GM12878 (cell line): ENCODE measurements around the gene TARP.
A peak's percentile ranks its signal among the peaks of the same experiment; 100 is the strongest.

Experiments used
- ATAC-seq: fragments of 200-7000 bp; cut with Tn5 transposase; 3 replicates; pipeline ENCODE4 v1.9.1; 2020; ENCODE audit warnings: mild to moderate bottlenecking, moderate library complexity
- BruUV-seq: library from RNA; stranded (reverse); fragments of 400-500 nt; replicated peaks from 2 replicates; lab custom pipeline; 2021; lab: Mats Ljungman, UMichigan
- CTCF ChIA-PET: fragments of 300-600 bp; sonication (Branson Sonifier 250); formaldehyde crosslinking; extraction: SDS; loops from one replicate; lab custom pipeline; 2021; ENCODE audit warnings: inconsistent platforms; lab: Yijun Ruan, JAX
- POLR2A ChIA-PET: fragments of 350-600 bp; formaldehyde crosslinking; extraction: SDS; loops from one replicate; lab custom pipeline; 2021; ENCODE audit warnings: inconsistent platforms; lab: Charles Lee
- RAD21 ChIA-PET: fragments of 300-600 bp; sonication (Branson Sonifier 250); formaldehyde crosslinking; loops from one replicate; lab custom pipeline; 2023; ENCODE audit warnings: antibody characterized with exemption; ENCODE audit not compliant: unreplicated experiment; lab: Charles Lee
- SMC1A ChIA-PET: fragments of 300-600 bp; sonication (Branson Sonifier 250); formaldehyde crosslinking; loops from one replicate; lab custom pipeline; 2023; ENCODE audit not compliant: unreplicated experiment, uncharacterized antibody; lab: Charles Lee
- DNase-seq: peaks from one replicate; pipeline ENCODE4 v3.0.0-alpha.2; 2011; ENCODE audit warnings: low read depth, low spot score
- FAIRE-seq: peaks from 3 replicates; lab custom pipeline; 2011; peaks lifted over from hg19 to GRCh38; lab: Jason Lieb, UNC
- H2AFZ ChIP-seq: 2 replicates; pipeline ENCODE4 v1.6.0; 2011; ENCODE audit warnings: low read depth, low read length, control low read depth; ENCODE audit not compliant: control insufficient read depth
- H3K27ac ChIP-seq: 2 replicates; pipeline ENCODE4 v1.5.1; 2011; ENCODE audit warnings: control low read depth; ENCODE audit not compliant: control insufficient read depth, insufficient read depth
- H3K27me3 ChIP-seq, 2 experiments: replicated peaks in 1 of 2; 2 replicates each; pipeline versions ENCODE4 v1.6.0 to v1.6.1; 2011; ENCODE audit warnings: low read length in 1 of 2; ENCODE audit not compliant: control insufficient read depth in 2 of 2, insufficient read depth in 2 of 2
- H3K36me3 ChIP-seq, 2 experiments: 2 replicates each; pipeline ENCODE4 v1.5.1; 2011; ENCODE audit warnings: low read length in 1 of 2; ENCODE audit not compliant: control insufficient read depth in 2 of 2, insufficient read depth in 2 of 2
- H3K4me1 ChIP-seq: 2 replicates; pipeline ENCODE4 v1.6.1; 2011; ENCODE audit warnings: mild to moderate bottlenecking, low read length, moderate library complexity, mixed read lengths; ENCODE audit not compliant: control insufficient read depth, insufficient read depth
- H3K4me2 ChIP-seq: 2 replicates; pipeline ENCODE4 v1.6.0; 2011; ENCODE audit warnings: control low read depth; ENCODE audit not compliant: control insufficient read depth, insufficient read depth
- H3K4me3 ChIP-seq: fragments of 200-600 bp; sonication (generic); 2 replicates; pipeline ENCODE4 v1.5.1; 2016
- H3K79me2 ChIP-seq: 2 replicates; pipeline ENCODE4 v1.6.0; 2011; ENCODE audit warnings: low read length; ENCODE audit not compliant: control insufficient read depth, insufficient read depth
- H3K9ac ChIP-seq: 2 replicates; pipeline ENCODE4 v1.8.0; 2011; ENCODE audit warnings: low read length, control low read depth, mixed read lengths; ENCODE audit not compliant: control insufficient read depth, insufficient read depth
- H3K9me3 ChIP-seq: replicated peaks from 3 replicates; pipeline ENCODE4 v1.5.1; 2011; ENCODE audit warnings: mild to moderate bottlenecking, low read length; ENCODE audit not compliant: control insufficient read depth, insufficient read depth
- H4K20me1 ChIP-seq: 2 replicates; pipeline ENCODE4 v1.6.0; 2011; ENCODE audit not compliant: control insufficient read depth, insufficient read depth
- RUNX3 ChIP-seq: IDR thresholded peaks from 2 replicates; pipeline ENCODE4 v1.6.1; 2012; ENCODE audit warnings: low read length, inconsistent platforms
- WGBS: methylation state at CpG from one replicate; pipeline ENCODE4 v1.1.6; 2016; ENCODE audit warnings: low lambda C conversion rate; ENCODE audit not compliant: insufficient replicate concordance, insufficient coverage; ENCODE audit errors: missing lambda C conversion rate; 5-methylcytosine and 5-hydroxymethylcytosine counted together
- in situ Hi-C: fragments of 300-500 bp; cut with MboI; formaldehyde crosslinking; loops from 9 replicates; pipeline ENCODE4 v1.14.3; 2018; ENCODE audit warnings: mixed read lengths
- intact Hi-C: fragments of 100-400 bp; cut with micrococcal nuclease; formaldehyde crosslinking; loops from one replicate; pipeline ENCODE4 v1.14.2; 2022; ENCODE audit not compliant: unreplicated experiment
- TF ChIP-seq, protein P1 (sequence below): fragments of 450-650 bp; IDR thresholded peaks from 2 replicates; pipeline ENCODE4 v1.6.1; 2018; ENCODE audit warnings: borderline replicate concordance, mild to moderate bottlenecking; ENCODE audit not compliant: partially characterized antibody
- TF ChIP-seq, protein P2 (sequence below): IDR thresholded peaks from 2 replicates; pipeline ENCODE4 v1.6.1; 2012; ENCODE audit warnings: improper control_type of control experiment, low read depth, low read length; ENCODE audit not compliant: insufficient replicate concordance
- TF ChIP-seq, protein P3 (sequence below): IDR thresholded peaks from 2 replicates; pipeline ENCODE4 v1.6.1; 2012; ENCODE audit warnings: low read depth, low read length, improper control_type of control experiment

TARP gene

DNA sequence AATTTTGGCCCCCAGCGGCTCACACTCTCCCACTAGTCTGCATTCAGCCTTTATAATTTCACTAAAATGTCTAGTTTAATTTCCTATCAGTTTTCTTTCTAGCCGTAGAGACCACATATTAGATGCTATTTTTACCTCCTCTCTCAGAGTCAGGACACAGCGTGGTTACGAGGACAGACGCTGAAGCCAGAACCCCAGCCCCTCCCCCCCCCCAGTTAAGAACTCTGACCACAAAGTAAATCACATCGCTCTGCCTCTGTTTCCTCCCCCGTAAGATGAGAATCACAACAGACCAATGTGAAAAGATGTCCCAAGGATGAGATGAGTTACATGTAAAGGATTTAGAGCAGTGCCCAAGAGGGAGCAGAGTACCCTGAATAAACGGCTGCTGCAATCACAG, 11.1 kb upstream of the TARP start:
- Histone ChIP-seq H2AFZ (peak overlapping the region; percentile 5; the same call in 1 of the 2 replicates), H3K9ac (no peak overlapping the region), H3K27me3 (peaks cover 0 to 2% of the 10 kb centered on the region in 2 experiments; a peak in 1 of 4 replicates), H4K20me1 (no peaks in the 10 kb centered on the region), H3K9me3 (no peaks in the 10 kb centered on the region), H3K36me3 (no peaks in the 10 kb centered on the region), H3K4me3 (no peak overlapping the region), H3K79me2 (no peaks in the 10 kb centered on the region), H3K4me2 (peak overlapping the region; percentile 4; the same call in 1 of the 2 replicates), H3K27ac (no peak overlapping the region), H3K4me1 (peaks cover 13% of the 10 kb centered on the region; the same call in 1 of the 2 replicates)
- DNase-seq = no peak
- FAIRE-seq = no peak
- CTCF ChIA-PET = no interaction called here
- no TSS peak for BruUV-seq
- WGBS = 19% methylated on average over 8 of the region's 8 CpGs
- TF ChIP-seq, protein P1, sequence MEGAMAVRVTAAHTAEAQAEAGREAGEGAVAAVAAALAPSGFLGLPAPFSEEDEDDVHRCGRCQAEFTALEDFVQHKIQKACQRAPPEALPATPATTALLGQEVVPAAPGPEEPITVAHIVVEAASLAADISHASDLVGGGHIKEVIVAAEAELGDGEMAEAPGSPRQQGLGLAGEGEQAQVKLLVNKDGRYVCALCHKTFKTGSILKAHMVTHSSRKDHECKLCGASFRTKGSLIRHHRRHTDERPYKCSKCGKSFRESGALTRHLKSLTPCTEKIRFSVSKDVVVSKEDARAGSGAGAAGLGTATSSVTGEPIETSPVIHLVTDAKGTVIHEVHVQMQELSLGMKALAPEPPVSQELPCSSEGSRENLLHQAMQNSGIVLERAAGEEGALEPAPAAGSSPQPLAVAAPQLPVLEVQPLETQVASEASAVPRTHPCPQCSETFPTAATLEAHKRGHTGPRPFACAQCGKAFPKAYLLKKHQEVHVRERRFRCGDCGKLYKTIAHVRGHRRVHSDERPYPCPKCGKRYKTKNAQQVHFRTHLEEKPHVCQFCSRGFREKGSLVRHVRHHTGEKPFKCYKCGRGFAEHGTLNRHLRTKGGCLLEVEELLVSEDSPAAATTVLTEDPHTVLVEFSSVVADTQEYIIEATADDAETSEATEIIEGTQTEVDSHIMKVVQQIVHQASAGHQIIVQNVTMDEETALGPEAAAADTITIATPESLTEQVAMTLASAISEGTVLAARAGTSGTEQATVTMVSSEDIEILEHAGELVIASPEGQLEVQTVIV = no peak
- peak; percentile 14; the same call in 1 of the 2 replicates for TF ChIP-seq RUNX3
- TF ChIP-seq, protein P2, sequence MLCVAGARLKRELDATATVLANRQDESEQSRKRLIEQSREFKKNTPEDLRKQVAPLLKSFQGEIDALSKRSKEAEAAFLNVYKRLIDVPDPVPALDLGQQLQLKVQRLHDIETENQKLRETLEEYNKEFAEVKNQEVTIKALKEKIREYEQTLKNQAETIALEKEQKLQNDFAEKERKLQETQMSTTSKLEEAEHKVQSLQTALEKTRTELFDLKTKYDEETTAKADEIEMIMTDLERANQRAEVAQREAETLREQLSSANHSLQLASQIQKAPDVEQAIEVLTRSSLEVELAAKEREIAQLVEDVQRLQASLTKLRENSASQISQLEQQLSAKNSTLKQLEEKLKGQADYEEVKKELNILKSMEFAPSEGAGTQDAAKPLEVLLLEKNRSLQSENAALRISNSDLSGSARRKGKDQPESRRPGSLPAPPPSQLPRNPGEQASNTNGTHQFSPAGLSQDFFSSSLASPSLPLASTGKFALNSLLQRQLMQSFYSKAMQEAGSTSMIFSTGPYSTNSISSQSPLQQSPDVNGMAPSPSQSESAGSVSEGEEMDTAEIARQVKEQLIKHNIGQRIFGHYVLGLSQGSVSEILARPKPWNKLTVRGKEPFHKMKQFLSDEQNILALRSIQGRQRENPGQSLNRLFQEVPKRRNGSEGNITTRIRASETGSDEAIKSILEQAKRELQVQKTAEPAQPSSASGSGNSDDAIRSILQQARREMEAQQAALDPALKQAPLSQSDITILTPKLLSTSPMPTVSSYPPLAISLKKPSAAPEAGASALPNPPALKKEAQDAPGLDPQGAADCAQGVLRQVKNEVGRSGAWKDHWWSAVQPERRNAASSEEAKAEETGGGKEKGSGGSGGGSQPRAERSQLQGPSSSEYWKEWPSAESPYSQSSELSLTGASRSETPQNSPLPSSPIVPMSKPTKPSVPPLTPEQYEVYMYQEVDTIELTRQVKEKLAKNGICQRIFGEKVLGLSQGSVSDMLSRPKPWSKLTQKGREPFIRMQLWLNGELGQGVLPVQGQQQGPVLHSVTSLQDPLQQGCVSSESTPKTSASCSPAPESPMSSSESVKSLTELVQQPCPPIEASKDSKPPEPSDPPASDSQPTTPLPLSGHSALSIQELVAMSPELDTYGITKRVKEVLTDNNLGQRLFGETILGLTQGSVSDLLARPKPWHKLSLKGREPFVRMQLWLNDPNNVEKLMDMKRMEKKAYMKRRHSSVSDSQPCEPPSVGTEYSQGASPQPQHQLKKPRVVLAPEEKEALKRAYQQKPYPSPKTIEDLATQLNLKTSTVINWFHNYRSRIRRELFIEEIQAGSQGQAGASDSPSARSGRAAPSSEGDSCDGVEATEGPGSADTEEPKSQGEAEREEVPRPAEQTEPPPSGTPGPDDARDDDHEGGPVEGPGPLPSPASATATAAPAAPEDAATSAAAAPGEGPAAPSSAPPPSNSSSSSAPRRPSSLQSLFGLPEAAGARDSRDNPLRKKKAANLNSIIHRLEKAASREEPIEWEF = no peak
- TF ChIP-seq, protein P3, sequence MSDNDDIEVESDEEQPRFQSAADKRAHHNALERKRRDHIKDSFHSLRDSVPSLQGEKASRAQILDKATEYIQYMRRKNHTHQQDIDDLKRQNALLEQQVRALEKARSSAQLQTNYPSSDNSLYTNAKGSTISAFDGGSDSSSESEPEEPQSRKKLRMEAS = no peak
- RAD21 ChIA-PET = no interaction called here
- in situ Hi-C loops (no loop called here), intact Hi-C loops (no loop called here)
- POLR2A ChIA-PET = interaction anchor here (1.6 kb wide), 1 partner anchor 12 kb away, joined by 3 read pairs; no protein-coding TSS in a partner anchor
- ATAC-seq = no peak
- SMC1A ChIA-PET = interaction anchor here (1.0 kb wide), 2 partner anchors 10 to 97 kb away, joined by 3 to 5 read pairs; no protein-coding TSS in a partner anchor
